GM12865 (cell line): ENCODE measurements around the gene RAB11FIP4.
A peak's percentile ranks its signal among the peaks of the same experiment; 100 is the strongest.

Experiments
- DNase-seq: peaks from one replicate; pipeline ENCODE4 v3.0.0; 2010; ENCODE audit warnings: low read depth
- H3K4me3 ChIP-seq: 2 replicates; pipeline ENCODE4 v1.5.1; 2011; ENCODE audit warnings: mild to moderate bottlenecking, low read depth, low read length, control low read depth
- TF ChIP-seq, protein P1 (sequence below): IDR thresholded peaks from 2 replicates; pipeline ENCODE4 v1.5.1; 2011; ENCODE audit warnings: low read length, control low read depth, low read depth, inconsistent platforms; ENCODE audit not compliant: insufficient read depth; ENCODE audit errors: missing control alignments

RAB11FIP4 gene

DNA sequence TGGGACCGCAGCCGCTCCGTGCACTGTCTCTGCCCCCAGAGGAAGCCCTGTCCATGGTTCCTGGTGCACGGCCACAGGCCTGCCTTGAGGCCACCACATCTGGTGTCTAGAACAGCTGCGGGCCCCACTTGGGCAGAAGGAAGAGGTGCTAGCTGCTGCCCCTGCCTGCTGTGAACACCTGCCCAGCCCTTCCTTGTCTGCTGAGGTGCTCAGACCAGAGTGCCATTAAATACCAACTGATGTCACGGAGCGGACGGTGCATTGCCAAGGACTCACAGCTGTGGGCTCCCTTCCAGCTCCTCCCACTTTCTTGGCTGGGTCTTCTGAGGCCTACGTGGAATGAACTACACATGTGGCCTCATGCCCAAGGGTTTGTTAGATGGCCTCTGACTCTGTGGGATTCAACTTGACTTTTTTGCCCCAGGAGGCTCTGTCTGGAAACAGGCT is 146.1 kb downstream of the RAB11FIP4 start:
- DNase-seq, result peak; percentile 21
- no peak overlapping the region for H3K4me3 ChIP-seq
- TF ChIP-seq, protein P1, sequence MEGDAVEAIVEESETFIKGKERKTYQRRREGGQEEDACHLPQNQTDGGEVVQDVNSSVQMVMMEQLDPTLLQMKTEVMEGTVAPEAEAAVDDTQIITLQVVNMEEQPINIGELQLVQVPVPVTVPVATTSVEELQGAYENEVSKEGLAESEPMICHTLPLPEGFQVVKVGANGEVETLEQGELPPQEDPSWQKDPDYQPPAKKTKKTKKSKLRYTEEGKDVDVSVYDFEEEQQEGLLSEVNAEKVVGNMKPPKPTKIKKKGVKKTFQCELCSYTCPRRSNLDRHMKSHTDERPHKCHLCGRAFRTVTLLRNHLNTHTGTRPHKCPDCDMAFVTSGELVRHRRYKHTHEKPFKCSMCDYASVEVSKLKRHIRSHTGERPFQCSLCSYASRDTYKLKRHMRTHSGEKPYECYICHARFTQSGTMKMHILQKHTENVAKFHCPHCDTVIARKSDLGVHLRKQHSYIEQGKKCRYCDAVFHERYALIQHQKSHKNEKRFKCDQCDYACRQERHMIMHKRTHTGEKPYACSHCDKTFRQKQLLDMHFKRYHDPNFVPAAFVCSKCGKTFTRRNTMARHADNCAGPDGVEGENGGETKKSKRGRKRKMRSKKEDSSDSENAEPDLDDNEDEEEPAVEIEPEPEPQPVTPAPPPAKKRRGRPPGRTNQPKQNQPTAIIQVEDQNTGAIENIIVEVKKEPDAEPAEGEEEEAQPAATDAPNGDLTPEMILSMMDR, result no peak

DNA sequence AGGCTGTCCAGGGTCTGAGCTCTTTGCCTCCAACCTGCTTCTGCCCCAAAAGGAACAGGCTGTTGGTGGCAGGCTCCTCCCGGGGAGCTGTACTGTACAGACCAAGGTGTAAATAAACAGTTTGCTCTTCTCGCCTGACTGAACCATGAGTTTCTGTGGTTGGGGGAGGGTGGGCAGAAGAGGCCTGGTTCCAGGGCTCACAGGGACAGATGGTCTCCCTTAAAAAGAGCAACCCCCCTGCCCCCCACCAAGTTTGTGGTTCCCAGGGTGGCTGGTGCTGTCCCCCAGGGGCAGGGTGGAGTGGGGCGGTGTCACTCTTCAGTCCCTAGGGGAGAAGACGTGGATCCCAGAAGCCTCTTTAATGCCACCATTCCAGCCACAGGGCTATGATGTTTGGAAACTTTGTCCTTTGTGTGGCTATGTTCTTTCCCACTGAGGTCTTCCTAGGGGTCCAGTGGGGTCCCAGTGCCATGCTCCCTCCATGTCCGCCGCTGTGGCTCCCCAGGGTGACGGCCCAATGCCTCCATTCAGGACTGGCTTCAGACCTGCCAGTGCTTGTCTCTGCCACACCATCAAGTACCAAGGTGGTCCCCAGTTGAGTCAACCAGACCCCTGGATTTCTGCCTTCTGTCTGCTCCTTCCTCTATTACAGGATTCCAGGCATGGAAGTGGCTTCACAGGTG is 146.7 kb downstream of the RAB11FIP4 start:
- no peak overlapping the region for H3K4me3 ChIP-seq
- TF ChIP-seq, protein P1, result no peak
- DNase-seq, result peak; percentile 84

DNA sequence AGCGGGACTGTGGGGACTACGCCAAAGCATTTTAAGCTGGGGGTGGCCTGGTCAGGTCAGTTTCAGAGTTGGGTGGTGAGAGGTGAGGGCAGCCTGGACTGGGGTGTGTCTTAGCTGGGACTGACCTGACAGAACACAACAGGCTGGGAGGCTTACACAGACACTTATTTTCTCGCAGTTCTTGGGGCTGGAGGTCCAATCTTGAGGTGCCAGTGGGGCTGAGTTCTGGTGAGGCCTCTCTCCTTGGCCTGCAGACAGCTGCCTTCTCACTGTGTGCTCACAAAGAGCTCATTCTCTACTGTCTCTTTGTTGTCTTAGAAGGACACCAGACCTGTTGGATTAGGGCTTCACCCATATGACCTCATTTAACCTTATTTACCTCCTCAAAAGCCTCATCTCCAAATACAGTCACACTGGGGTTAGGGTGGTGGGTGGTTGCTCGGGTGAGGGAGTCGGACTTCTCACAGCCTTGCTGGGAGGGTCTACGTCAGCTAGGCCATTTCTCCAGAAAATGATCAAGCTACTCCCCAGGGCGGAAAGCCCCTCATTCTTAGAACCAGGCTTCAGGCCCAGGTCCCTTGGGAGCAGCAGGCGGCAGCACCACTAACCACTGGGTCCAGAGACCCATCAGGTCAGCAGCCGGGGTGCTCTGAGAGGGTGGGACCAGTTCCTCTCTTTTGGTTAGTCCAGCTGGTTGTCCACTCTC is 149.3 kb downstream of the RAB11FIP4 start:
- TF ChIP-seq, protein P1, result no peak
- H3K4me3 ChIP-seq, result no peak overlapping the region
- DNase-seq, result no peak

DNA sequence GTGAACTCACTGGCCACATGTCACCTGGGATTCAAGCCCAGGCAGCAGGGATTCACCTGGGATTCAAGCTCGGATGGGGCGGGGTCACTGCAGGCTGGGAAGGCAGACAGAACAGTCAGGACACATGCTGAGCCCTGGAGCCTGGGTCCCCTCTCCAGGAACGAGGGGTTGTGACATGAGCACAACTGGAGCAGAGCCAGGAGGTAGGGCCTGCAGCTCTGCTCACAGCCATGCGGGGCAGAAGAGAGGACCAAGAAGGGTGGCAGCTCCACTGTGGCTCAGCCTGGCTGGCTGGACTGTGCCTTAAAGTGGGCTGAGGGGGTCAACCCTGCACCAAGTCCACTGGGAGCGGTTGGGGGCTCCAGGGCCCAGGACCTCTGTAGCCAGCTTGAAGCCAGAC is 150.1 kb downstream of the RAB11FIP4 start:
- H3K4me3 ChIP-seq, result no peak overlapping the region
- TF ChIP-seq, protein P1, result peak; percentile 25
- DNase-seq, result peak; percentile 40

DNA sequence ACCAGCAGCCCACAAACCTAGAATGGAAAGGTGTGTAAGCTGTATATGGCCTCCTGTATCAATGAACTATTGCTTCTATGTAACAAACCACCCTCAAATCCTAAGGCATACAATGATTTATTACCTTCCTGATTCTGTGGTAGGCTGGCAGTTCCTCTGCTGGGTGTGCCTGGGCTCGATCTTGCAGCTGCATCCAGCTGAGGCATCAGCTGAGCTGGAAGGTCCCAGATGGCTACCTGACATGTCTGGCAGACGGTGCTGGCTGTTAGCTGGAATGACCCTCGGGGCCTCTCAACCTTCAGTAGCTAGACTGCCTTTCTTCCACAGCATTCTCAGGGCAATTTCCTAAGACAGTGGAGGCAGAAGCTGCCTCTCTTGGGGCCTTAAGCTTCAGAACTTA is 152.7 kb downstream of the RAB11FIP4 start:
- no peak for DNase-seq
- H3K4me3 ChIP-seq, result no peak overlapping the region
- TF ChIP-seq, protein P1, result no peak

DNA sequence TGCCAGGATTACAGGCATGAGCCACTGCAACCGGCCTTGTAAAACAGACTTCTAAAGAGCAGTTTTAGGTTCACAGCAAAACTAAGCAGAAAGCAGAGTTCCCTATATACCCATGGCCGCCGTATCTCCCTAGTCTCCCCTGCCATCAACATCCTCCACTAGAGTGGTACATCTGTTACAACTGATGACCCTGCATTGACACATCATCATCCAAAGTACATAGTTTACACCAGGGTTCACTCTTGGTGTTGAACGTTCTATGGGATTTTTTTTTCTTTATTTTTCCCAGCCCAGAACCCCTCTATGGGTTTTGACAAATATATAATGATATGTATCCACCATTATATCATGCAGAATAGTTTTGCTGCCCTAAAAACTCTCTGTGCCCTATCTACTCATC is 155.2 kb downstream of the RAB11FIP4 start:
- H3K4me3 ChIP-seq, result no peak overlapping the region
- no peak for DNase-seq
- TF ChIP-seq, protein P1, result no peak
